Measurements from ENCODE around the gene ASCL3. TPM values are rescaled to one million over a fixed set of nuclear protein-coding genes. Genes with fewer than 3 reads are reported as not detected.

The ASCL3 gene
- total and polyA plus RNA-seq, 2 of the 8 experiments (the other 6 are each of a cell fraction or from before 2014, with no cell fraction given), result not detected

GRCh38 chr11:8941341-8942103 is 1.3 kb downstream of the ASCL3 start:
- no peak overlapping the region for H3K4me2 ChIP-seq (ENCODE audit: insufficient read depth in 1 of 2, low read depth in 2 of 2, low read length in 2 of 2)
- TF ChIP-seq BCL11A (IDR thresholded peaks at IDR 0.05; ENCODE audit: low read depth in 2 of 2, low read length in 2 of 2) (no peak), CTBP2 (IDR thresholded peaks at IDR 0.05; ENCODE audit: borderline replicate concordance, insufficient read depth, insufficient read length, low read length) (no peak), CHD2 (IDR thresholded peaks at IDR 0.05; ENCODE audit: low read length) (no peak), GTF2F1 (IDR thresholded peaks at IDR 0.05; ENCODE audit: borderline replicate concordance, low read depth, low read length) (no peak), BRCA1 (IDR thresholded peaks at IDR 0.05; ENCODE audit: low read depth, low read length) (no peak), GABPA (IDR thresholded peaks at IDR 0.05; ENCODE audit: borderline replicate concordance, insufficient read depth, low read length) (no peak), NANOG (IDR thresholded peaks at IDR 0.05; ENCODE audit: insufficient read depth, low read depth, low read length, poor library complexity, severe bottlenecking) (no peak), EZH2 (IDR thresholded peaks at IDR 0.05; ENCODE audit: low read depth, low read length, severe bottlenecking) (no peak), EP300 (IDR thresholded peaks at IDR 0.05; ENCODE audit: borderline replicate concordance in 1 of 2, low read depth in 2 of 2, low read length in 2 of 2) (no peak), RFX5 (IDR thresholded peaks at IDR 0.05; ENCODE audit: borderline replicate concordance, low read depth, low read length) (no peak), ZNF274 (IDR thresholded peaks at IDR 0.05; ENCODE audit: borderline replicate concordance, extremely low read depth, low read length) (no peak)

More at GRCh38 chr11:8941341-8942103, 1.3 kb downstream of the ASCL3 start:
- Histone ChIP-seq H2AK5ac (ENCODE audit: low read depth, low read length) (no peak overlapping the region), H3K4me1 (replicated peaks in 1 of 4; ENCODE audit: control insufficient read depth in 3 of 4, insufficient read depth in 4 of 4, low read length in 3 of 4) (no peaks in the 10 kb centered on the region), H3K36me3 (ENCODE audit: control insufficient read depth in 2 of 4, insufficient read depth in 4 of 4, low read length in 3 of 4) (no peaks in the 10 kb centered on the region), H3K14ac (ENCODE audit: insufficient read length) (no peak overlapping the region), H3K79me1 (ENCODE audit: low read depth, low read length) (no peaks in the 10 kb centered on the region), H4K8ac (ENCODE audit: extremely low read depth, insufficient read depth, low read length) (no peak overlapping the region), H3K79me2 (ENCODE audit: control insufficient read depth in 1 of 2, insufficient read depth in 2 of 2, low read length in 2 of 2) (no peaks in the 10 kb centered on the region), H2BK12ac (ENCODE audit: low read depth, low read length) (no peak overlapping the region), H4K5ac (ENCODE audit: insufficient read length, low read depth, low read length) (no peak overlapping the region), H4K20me1 (replicated peaks in 1 of 2; ENCODE audit: control insufficient read depth in 1 of 2, insufficient read depth in 2 of 2, low read length in 2 of 2) (no peaks in the 10 kb centered on the region), H2AFZ (ENCODE audit: low read length) (no peak overlapping the region), H2BK5ac (ENCODE audit: low read depth, low read length) (no peak overlapping the region), H2BK15ac (ENCODE audit: low read length) (no peak overlapping the region), H3K18ac (ENCODE audit: extremely low read depth, low read length) (no peak overlapping the region), H3K23me2 (ENCODE audit: low read depth, low read length) (no peaks in the 10 kb centered on the region), H2BK120ac (replicated peaks; ENCODE audit: low read depth, low read length) (no peak overlapping the region), H3K4ac (replicated peaks; ENCODE audit: insufficient read length, low read depth, low read length) (no peak overlapping the region), H3K9ac (replicated peaks in 1 of 4; ENCODE audit: extremely low read depth in 1 of 4, low read depth in 3 of 4, low read length in 3 of 4) (no peak overlapping the region), H2BK20ac (ENCODE audit: low read length) (no peak overlapping the region), H3K27ac (ENCODE audit: low read depth, low read length) (no peak overlapping the region), H4K91ac (replicated peaks; ENCODE audit: insufficient read length, low read length) (no peak overlapping the region), H3K27me3 (replicated peaks in 1 of 4; ENCODE audit: control insufficient read depth in 3 of 4, extremely low read depth in 1 of 4, insufficient read depth in 3 of 4, low read length in 3 of 4) (no peaks in the 10 kb centered on the region), H3K9me3 (ENCODE audit: insufficient read depth in 2 of 2, low read depth in 1 of 2, low read length in 1 of 2) (no peaks in the 10 kb centered on the region), H3K56ac (replicated peaks; ENCODE audit: insufficient read length, low read depth, low read length) (no peak overlapping the region), H3K23ac (ENCODE audit: insufficient read length) (no peak overlapping the region), H3K4me3 (ENCODE audit: extremely low read depth in 1 of 4, insufficient read depth in 2 of 4, low read depth in 3 of 4, low read length in 4 of 4) (no peak overlapping the region)
- DNase-seq (ENCODE audit: low read depth in 1 of 2, low spot score in 2 of 2) (no peak), FAIRE-seq (no peak)
- CTCF ChIA-PET (ENCODE audit: partially characterized antibody), result interaction anchor here (0.6 to 3.1 kb wide), 6 partner anchors 8 to 342 kb away, joined by 3 to 9 read pairs (median 5); no protein-coding TSS in a partner anchor
- POLR2A ChIA-PET (ENCODE audit: partially characterized antibody), result interaction anchor here (1.4 kb wide), 1 partner anchor 23 kb away, joined by 3 read pairs; no protein-coding TSS in a partner anchor
- 88% methylated on average over 8 of the region's 8 CpGs; no CpG with 5 or more reads in 1 of the 2 experiments for WGBS, 2 experiments (ENCODE audit: extremely low coverage in 1 of 2, insufficient coverage in 1 of 2, insufficient read length in 1 of 2, insufficient replicate concordance in 2 of 2, low coverage in 1 of 2, low lambda C conversion rate in 2 of 2, missing lambda C conversion rate in 1 of 2)

Data from H1 (cell line).